ENCODE data around the gene SLCO2B1. TPM values are rescaled to one million over a fixed set of nuclear protein-coding genes. Genes with fewer than 3 reads are reported as not detected.

The SLCO2B1 gene
- total and polyA plus RNA-seq, 2 donors from 2014 or later: 8.9 to 117 TPM

DNA sequence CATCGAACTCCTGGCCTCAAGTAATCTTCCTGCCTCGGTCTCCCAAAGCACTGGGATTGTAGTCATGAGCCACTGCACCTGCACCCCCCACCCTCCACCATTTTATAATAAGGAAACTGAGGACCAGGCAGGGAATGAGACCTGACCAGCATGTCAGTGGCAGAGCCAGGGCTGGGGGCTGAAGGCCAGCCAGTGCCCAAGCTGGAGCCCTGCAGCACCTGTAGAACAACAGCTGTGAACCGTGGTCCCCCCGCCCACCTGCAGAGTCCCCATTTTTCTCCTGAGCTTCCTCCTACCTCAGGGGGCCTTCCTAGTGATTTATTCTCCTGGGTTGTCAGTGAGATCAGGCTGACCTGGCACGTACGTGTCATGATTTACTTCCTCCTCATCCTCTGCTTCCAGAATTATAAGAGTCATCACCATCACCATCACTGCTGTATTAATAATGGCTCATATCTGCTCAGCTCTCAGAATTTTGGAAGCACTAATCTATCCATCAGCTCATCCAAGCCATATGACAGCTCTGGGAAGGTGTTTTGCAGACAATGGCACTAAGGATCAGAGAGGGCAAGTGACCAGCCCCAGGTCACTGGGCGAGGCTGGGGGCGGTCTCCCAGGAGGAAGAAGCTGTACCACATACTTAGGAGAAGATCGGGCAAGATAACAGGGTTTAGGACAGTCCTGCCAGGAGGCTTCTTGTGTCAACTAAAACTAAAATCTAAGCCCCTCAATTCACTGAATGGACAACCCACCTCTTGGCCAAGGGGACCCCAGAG is 5.5 kb upstream of the SLCO2B1 start:
- no peak overlapping the region for H3K4me3 ChIP-seq (ENCODE audit: low read length in 3 of 3)
- peaks cover 0 to 4% (median 0%) of the 10 kb centered on the region in 3 donors for H3K4me1 ChIP-seq (ENCODE audit: control insufficient read depth in 2 of 3, insufficient read depth in 2 of 3, low read depth in 1 of 3, low read length in 3 of 3)
- H3K9me3 ChIP-seq (ENCODE audit: control insufficient read depth in 2 of 3, insufficient read depth in 1 of 3, low read length in 3 of 3): no peaks in the 10 kb centered on the region
- DNase-seq: no peak
- no peaks in the 10 kb centered on the region for H3K36me3 ChIP-seq (ENCODE audit: control insufficient read depth in 2 of 3, insufficient read depth in 3 of 3, low read length in 3 of 3)
- no peak overlapping the region for H3K9ac ChIP-seq (ENCODE audit: low read length in 3 of 3)
- TF ChIP-seq, protein P1, sequence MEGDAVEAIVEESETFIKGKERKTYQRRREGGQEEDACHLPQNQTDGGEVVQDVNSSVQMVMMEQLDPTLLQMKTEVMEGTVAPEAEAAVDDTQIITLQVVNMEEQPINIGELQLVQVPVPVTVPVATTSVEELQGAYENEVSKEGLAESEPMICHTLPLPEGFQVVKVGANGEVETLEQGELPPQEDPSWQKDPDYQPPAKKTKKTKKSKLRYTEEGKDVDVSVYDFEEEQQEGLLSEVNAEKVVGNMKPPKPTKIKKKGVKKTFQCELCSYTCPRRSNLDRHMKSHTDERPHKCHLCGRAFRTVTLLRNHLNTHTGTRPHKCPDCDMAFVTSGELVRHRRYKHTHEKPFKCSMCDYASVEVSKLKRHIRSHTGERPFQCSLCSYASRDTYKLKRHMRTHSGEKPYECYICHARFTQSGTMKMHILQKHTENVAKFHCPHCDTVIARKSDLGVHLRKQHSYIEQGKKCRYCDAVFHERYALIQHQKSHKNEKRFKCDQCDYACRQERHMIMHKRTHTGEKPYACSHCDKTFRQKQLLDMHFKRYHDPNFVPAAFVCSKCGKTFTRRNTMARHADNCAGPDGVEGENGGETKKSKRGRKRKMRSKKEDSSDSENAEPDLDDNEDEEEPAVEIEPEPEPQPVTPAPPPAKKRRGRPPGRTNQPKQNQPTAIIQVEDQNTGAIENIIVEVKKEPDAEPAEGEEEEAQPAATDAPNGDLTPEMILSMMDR (IDR thresholded peaks at IDR 0.05; ENCODE audit: borderline replicate concordance, extremely low read depth, insufficient read depth): no peak
- no peak overlapping the region for H3K27ac ChIP-seq (ENCODE audit: low read depth in 2 of 2, low read length in 2 of 2)
- FAIRE-seq: no peak
- intact Hi-C loops (cut with DNase I): loop anchor here (10.0 kb wide), 1 partner anchor 49 kb away; no protein-coding TSS in a partner anchor
- no peaks in the 10 kb centered on the region for H3K27me3 ChIP-seq (ENCODE audit: control insufficient read depth, insufficient read depth, low read length)

DNA sequence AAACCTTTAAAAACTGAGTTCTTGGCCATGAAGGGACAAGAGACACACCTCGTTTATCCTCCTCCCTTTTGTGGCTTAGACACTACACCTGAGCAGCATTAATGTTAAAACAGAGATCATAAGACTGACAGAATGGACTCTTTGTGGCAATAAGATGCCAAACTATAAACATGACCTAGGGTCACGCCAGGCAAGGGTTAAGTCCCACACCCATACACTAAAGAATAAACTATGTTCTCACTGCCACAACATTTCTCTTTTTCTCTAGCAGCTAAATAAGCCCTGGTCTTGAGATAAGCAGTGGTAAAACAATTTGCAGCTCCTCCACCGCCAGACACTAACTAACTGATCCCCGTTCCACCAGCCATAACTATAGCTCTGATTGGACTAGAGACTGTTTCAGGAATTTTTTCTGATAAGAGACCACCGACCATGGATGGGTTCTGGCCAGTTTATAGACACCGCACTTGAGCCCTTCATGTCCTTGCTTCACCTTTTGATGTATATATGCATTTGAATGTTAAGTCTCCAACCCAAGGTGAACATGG is 4.9 kb upstream of the SLCO2B1 start:
- DNase-seq (no peak), FAIRE-seq (no peak)
- intact Hi-C loops (cut with DNase I): loop anchor here (10.0 kb wide), 1 partner anchor 49 kb away; no protein-coding TSS in a partner anchor
- H3K9me3 ChIP-seq (ENCODE audit: control insufficient read depth in 2 of 3, insufficient read depth in 1 of 3, low read length in 3 of 3): no peaks in the 10 kb centered on the region
- TF ChIP-seq, protein P1 (IDR thresholded peaks at IDR 0.05; ENCODE audit: borderline replicate concordance, extremely low read depth, insufficient read depth): no peak
- H3K36me3 ChIP-seq (ENCODE audit: control insufficient read depth in 2 of 3, insufficient read depth in 3 of 3, low read length in 3 of 3): no peaks in the 10 kb centered on the region
- no peak overlapping the region for H3K9ac ChIP-seq (ENCODE audit: low read length in 3 of 3)
- no peaks in the 10 kb centered on the region for H3K27me3 ChIP-seq (ENCODE audit: control insufficient read depth, insufficient read depth, low read length)
- peaks cover 0 to 4% (median 0%) of the 10 kb centered on the region in 3 donors for H3K4me1 ChIP-seq (ENCODE audit: control insufficient read depth in 2 of 3, insufficient read depth in 2 of 3, low read depth in 1 of 3, low read length in 3 of 3)
- no peak overlapping the region for H3K4me3 ChIP-seq (ENCODE audit: low read length in 3 of 3)
- H3K27ac ChIP-seq (ENCODE audit: low read depth in 2 of 2, low read length in 2 of 2): no peak overlapping the region

DNA sequence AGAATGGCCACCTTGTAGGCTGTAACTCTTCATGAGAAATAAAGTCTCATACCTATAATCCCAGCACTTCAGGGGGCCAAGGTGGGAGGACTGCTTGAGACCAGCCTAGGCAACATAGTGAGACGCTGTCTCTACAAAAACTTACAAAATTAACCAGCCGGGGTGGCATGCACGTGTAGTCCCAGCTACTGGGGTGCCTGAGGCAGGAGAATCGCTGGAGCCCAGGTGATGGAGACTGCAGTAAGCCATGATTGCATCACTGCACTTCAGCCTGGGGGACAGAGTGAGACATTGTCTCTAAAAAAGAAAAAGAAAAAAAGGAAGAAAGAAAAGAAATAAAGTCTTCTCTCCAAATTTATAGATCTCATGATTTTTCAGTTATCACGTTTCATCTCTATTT is 4.2 kb upstream of the SLCO2B1 start:
- H3K9ac ChIP-seq (ENCODE audit: low read length in 3 of 3): no peak overlapping the region
- peaks cover 0 to 4% (median 0%) of the 10 kb centered on the region in 3 donors for H3K4me1 ChIP-seq (ENCODE audit: control insufficient read depth in 2 of 3, insufficient read depth in 2 of 3, low read depth in 1 of 3, low read length in 3 of 3)
- no peak overlapping the region for H3K27ac ChIP-seq (ENCODE audit: low read depth in 2 of 2, low read length in 2 of 2)
- H3K9me3 ChIP-seq (ENCODE audit: control insufficient read depth in 2 of 3, insufficient read depth in 1 of 3, low read length in 3 of 3): no peaks in the 10 kb centered on the region
- no peak overlapping the region for H3K4me3 ChIP-seq (ENCODE audit: low read length in 3 of 3)
- FAIRE-seq: no peak
- H3K36me3 ChIP-seq (ENCODE audit: control insufficient read depth in 2 of 3, insufficient read depth in 3 of 3, low read length in 3 of 3): no peaks in the 10 kb centered on the region
- TF ChIP-seq, protein P1 (IDR thresholded peaks at IDR 0.05; ENCODE audit: borderline replicate concordance, extremely low read depth, insufficient read depth): no peak
- intact Hi-C loops (cut with DNase I): loop anchor here (10.0 kb wide), 1 partner anchor 48 kb away; no protein-coding TSS in a partner anchor
- H3K27me3 ChIP-seq (ENCODE audit: control insufficient read depth, insufficient read depth, low read length): no peaks in the 10 kb centered on the region
- no peak for DNase-seq
